Measurements from ENCODE around the gene IST1.

The IST1 gene

GRCh38 chr16:71965223-71965622 lies 69.9 kb downstream of the IST1 start:
- no peak for DNase-seq (ENCODE audit: low read depth in 2 of 2)

GRCh38 chr16:71966932-71967331 lies 71.6 kb downstream of the IST1 start:
- no peak for DNase-seq (ENCODE audit: low read depth in 2 of 2)

- no peak for DNase-seq (ENCODE audit: low read depth in 2 of 2)
Measured at GRCh38 chr16:71969353-71969752, 74.0 kb downstream of the IST1 start.

- no peak for DNase-seq (ENCODE audit: low read depth in 2 of 2)
Measured at GRCh38 chr16:71971571-71971970, 76.2 kb downstream of the IST1 start.

GRCh38 chr16:71972356-71972755 lies 77.0 kb downstream of the IST1 start:
- DNase-seq (ENCODE audit: low read depth in 2 of 2) = no peak

GRCh38 chr16:71973001-71973400 lies 77.7 kb downstream of the IST1 start:
- DNase-seq (ENCODE audit: low read depth in 2 of 2) = no peak

- no peak for DNase-seq (ENCODE audit: low read depth in 2 of 2)
Measured at GRCh38 chr16:71974068-71974818, 78.9 kb downstream of the IST1 start.
